HG03571 (cell line): ENCODE results near the gene SLC25A34.
"Not testable (repeated sequence)": the region's sequence is repeated elsewhere in the genome, so short reads cannot be mapped to it uniquely, and the experiment has no call there.

Experiments
- ATAC-seq: cut with Tn5 transposase; IDR thresholded peaks from one replicate; pipeline ENCODE4 v1.9.1; 2021; ENCODE audit not compliant: unreplicated experiment

The SLC25A34 gene

GRCh38 chr1:15736038-15736891 lies at the start of gene SLC25A34:
Gene SLC25A34 (plus strand): TSS chr1:15736258. CDS start chr1:15736486, 228 bp downstream.
- ATAC-seq: no peak

GRCh38 chr1:15687446-15687845 lies 48.6 kb upstream of the SLC25A34 start:
- ATAC-seq: no peak

GRCh38 chr1:15690317-15690716 lies 45.7 kb upstream of the SLC25A34 start:
- no peak for ATAC-seq

DNA sequence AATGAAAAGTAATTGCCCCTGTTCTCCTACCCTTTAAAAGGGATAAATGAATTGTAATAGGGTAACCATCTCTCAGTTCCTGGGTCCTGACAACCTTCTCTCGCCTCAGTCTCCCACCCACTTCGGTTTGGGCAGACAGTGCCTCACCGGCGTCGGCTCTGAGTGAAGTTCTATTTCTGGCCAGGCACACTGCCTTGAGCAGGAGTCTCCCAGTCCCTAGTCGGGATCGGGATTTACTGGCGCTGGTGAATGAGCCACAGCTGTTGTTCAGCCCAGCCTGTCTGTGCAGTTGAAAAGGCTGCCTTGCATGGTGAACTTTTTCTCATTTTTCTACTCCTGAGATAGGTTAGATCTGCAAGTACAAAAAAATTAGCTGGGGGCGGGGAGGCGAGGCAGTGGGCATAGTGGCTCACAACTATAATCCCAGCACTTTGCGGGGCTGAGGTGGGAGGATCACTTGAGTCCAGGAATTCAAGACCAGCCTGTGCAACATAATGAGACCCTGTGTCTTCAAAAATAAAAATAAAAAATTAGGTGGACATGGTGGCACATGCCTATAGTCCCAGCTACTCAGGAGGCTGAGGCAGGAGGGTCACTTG lies 44.5 kb upstream of the SLC25A34 start:
- ATAC-seq: no peak

GRCh38 chr1:15692121-15692682 lies 43.9 kb upstream of the SLC25A34 start:
- no peak for ATAC-seq

GRCh38 chr1:15693371-15693770 lies 42.7 kb upstream of the SLC25A34 start:
- ATAC-seq: no peak

DNA sequence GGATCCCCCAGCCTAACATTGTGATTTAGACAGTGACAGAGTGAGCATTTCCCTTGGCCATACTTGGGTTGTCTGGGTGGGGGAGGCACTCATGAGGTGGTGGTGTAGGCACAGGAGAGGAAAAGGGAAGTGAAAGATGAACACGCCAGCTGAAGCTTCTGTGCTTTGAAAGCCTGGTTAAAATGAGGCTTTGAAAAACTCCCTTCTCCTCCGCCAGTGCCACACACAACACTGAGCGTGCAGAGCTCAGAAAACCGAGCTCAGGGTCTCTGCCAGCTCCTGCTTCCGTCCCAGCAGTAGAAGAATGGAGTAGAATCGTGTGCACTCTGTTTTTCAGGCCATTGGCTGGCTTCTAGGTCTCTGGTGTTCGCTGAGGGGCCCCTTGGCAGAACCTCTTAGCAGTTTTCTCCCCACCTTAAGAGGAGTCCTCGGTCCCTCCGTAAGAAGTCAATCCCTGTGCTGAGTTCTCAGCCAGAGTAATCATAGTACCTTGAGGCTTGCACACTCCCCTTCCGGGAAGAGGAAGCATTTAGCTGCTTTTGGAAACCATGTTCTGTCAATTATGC lies 39.0 kb upstream of the SLC25A34 start:
- peak; percentile 90 for ATAC-seq

GRCh38 chr1:15698201-15698600 lies 37.9 kb upstream of the SLC25A34 start:
- ATAC-seq: no peak

DNA sequence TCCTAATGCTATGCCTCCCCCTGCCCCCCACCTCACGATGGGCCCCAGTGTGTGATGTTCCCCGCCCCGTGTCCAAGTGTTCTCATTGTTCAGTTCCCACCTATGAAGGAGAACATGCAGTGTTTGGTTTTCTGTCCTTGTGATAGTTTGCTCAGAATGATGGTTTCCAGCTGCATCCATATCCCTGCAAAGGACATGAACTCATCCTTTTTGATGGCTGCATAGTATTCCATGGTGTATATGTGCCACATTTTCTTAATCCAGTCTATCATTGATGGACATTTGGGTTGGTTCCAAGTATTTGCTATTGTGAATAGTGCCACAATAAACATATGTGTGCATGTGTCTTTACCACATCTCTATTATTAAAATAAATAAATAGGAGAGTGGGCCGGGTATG lies 36.7 kb upstream of the SLC25A34 start:
- ATAC-seq: not testable (repeated sequence)

DNA sequence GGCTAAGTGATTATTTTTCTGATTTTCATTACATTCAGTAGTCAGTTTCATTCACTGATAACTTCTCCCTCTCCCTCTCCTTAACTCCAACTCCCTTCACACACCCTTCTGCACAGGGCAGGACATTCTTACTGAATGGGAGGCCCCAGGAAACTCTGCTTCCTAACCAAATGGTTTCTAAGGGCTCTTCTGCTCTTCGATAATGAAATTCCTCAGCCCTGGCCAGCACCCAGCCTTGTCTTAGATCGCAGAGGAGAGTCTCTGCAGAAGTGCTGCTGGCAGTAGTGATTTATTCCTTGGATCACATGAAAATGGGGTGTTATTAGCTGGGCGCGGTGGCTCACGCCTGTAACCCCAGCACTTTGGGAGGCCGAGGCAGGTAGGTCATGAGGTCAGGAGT lies 35.5 kb upstream of the SLC25A34 start:
- no peak for ATAC-seq

DNA sequence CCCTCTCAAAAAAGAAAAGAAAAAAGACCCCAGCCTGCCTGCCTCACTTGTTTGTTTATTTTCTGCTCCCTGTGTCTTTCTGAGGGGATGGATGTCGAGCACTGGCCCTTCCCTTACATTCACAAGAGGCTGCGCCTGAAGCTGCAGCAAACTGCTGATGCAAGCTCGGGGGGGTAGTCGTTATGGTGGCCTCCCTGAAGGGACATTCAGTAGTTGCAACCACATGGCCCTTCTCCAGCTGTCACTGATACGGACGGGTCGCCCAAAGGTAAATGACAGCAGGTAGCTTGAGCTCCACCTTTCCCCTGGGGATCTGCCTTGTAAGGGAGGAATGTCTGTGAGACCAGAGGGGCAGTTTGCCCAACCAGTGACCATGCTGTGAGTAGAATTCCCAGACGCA lies 34.3 kb upstream of the SLC25A34 start:
- no peak for ATAC-seq

- ATAC-seq: no peak
These were observed 33.1 kb upstream of the SLC25A34 start for GRCh38 chr1:15702722-15703550.

DNA sequence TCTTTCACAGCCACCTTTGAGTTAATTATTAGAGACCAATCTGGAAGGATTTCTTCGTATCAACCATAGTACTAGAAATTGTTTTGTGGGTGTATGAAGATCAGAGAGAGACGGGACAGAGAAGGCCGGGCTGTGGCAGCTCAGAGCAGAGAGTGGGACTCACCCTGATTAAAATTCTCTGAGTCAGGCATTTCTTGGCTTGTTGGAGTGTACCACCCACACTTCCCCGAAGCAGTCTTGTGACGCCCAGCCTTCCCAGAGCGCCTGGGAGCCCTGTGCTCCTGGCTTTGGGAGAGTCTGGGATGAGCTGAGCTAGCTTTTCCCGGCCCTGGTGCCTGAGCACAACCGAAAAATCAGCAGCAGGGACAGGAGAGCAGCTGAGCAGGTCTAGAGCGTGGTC lies 32.5 kb upstream of the SLC25A34 start:
- ATAC-seq: no peak

DNA sequence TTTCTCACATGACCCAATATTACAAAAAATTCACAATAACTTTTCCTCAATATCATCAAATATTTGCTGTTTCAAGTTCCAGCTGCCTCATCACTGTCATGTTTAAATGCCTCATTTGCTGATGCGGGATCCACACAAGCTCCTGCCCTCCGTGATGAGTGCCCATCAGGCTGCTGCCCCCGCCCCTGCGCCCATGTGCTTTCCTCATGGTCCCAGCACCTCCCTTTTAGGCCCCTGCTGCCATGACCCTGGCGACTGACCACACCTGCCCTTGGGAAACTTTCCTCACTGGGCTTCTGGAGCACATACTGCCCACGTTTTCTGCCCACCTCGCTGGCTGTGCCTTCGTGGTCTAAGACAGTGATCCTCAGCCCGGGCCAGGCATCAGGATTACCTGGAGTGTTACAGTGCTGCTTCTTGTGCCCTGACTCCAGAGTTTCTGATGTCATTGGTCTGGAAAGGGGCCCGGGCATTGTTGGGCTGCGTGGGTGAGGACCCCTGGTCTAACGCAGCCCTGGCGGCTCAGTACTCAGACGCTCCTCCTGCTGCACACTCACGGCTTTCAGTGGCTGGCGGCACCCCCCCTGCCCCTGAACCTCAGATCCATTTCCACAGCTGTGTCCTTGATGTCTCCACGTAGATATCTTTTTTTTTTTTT lies 31.4 kb upstream of the SLC25A34 start:
- no peak for ATAC-seq

DNA sequence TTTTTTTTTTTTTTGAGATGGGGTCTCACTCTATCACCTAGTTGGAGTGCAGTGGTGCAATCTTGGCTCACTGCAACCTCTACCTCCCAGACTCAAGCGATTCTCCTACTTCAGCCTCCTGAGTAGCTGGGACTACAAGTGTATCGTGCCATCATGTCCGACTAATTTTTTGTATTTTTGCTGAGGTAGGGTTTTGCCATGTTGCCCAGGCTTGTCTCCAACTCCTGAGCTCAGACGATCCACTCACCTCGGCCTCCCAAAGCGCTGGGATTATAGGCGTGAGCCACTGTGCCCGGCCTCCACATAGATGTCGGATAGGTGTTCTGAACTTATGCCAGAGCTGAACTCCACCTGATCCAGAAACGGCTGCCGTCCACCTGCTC lies 30.9 kb upstream of the SLC25A34 start:
- no peak for ATAC-seq

GRCh38 chr1:15706751-15707150 lies 29.3 kb upstream of the SLC25A34 start:
- no peak for ATAC-seq

DNA sequence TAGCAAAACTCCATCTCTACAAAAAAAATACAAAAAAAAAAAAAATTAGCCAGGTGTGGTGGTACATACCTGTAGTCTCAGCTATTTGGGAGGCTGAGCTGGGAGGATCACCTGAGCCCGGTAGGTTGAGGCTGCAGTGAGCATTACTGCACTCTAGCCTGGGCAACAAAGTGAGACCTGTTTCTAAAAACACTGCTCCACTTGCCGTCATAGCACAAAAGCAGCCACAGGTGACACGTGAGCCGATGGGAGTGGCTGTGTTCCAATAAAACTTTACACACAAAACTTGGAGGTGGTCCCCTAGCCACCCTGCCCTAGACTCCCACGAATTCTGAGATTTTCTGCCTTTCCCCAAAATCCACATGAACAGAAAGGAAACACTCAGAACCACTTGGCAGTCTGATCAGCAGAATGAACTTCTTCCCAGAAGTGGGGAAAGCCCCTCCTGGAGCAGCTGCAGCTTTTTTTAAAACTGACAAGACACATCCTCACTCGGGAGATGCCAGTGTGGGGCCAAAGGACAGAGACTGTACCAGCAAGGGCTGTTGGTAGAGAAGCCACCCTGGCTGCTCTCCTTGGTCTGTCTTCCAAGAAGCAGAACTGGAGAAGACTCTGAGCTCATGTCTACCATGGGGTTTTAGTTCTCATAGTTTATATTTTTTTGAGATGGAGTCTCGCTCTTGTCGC lies 28.7 kb upstream of the SLC25A34 start:
- no peak for ATAC-seq

- ATAC-seq: no peak
These were observed 27.4 kb upstream of the SLC25A34 start for GRCh38 chr1:15708486-15709137.

GRCh38 chr1:15709226-15709625 lies 26.8 kb upstream of the SLC25A34 start:
- no peak for ATAC-seq
